GM13976 (cell line): ENCODE data around the gene FYN.

Experiments used
- DNase-seq: peaks from one replicate; pipeline ENCODE4 v3.0.0; 2012; ENCODE audit warnings: low spot score
- CTCF ChIP-seq: IDR thresholded peaks from 2 replicates; pipeline ENCODE4 v1.5.1; 2012; ENCODE audit warnings: borderline replicate concordance, mild to moderate bottlenecking; ENCODE audit not compliant: insufficient read depth; ENCODE audit errors: extremely low read depth, missing control alignments, control extremely low read depth
- in situ Hi-C: fragments of 300-500 bp; cut with MboI; formaldehyde crosslinking; loops from one replicate; pipeline ENCODE4 v1.12.0; 2022; ENCODE audit warnings: low sequenced_read_pairs, mixed read lengths, inconsistent platforms; ENCODE audit not compliant: unreplicated experiment

The FYN gene

GRCh38 chr6:111714416-111715270 lies 158.6 kb downstream of the FYN start:
- in situ Hi-C loops = no loop called here
- TF ChIP-seq CTCF = no peak
- no peak for DNase-seq

GRCh38 chr6:111713811-111714210 lies 159.4 kb downstream of the FYN start:
- DNase-seq = no peak
- in situ Hi-C loops = no loop called here
- TF ChIP-seq CTCF = no peak

GRCh38 chr6:111713236-111713635 lies 160.0 kb downstream of the FYN start:
- no peak for DNase-seq
- in situ Hi-C loops = no loop called here
- TF ChIP-seq CTCF = no peak

DNA sequence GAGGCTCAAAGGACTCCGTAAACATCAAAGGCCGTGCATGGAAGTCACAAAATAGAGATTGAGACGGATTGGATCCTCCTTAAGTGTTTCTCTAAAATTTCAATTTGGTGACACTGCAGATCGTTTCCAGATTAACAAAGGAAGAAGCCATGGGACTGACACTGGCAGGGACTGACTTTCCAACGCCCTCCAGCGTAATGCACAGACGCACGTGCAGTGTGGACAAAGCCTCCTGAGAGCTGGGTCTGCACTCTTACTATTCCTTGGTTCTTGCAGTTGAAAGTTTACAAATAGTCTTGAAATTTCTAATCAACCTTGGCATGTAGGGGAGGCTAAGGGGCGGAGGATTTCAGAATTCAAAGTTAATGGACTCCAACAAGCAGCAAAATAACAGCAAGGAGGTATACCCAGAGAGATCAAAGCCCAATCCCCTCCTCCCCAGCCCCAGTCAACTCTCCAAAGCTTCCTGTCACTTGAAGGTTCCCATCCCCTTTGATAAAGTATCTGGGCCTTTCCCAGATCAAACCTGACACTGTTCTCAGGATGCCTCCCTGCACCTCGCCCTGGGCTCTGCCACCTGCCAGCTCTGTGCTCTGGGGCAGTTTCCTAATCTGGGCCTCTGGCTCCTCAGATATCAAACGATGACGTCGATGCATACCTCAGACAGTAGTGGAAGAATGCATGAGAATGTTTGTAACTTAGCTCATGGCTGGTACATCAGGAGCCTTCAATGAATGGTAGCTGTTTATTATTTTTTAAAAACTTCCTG lies 161.1 kb downstream of the FYN start:
- DNase-seq = no peak
- in situ Hi-C loops = no loop called here

DNA sequence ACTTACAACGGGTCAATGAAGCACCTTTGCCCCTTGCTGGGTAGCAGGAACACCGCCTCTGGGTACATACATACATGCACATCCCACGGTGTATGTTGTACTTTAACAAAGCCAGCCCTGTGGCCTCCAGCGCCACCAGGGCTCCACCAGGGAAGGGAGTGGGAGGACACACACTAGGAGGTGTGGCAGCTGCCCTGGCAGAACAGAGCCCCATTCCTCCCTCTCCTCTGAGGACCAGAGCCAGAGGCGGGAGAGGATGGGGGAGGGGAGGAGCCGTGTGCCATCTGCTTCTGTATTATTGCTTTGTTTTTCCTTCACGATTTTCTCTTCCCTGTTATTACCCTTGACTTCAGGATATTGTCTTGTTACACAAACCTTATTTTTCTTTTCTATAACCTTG lies 161.8 kb downstream of the FYN start:
- in situ Hi-C loops = no loop called here
- no peak for DNase-seq
- TF ChIP-seq CTCF = no peak

More for the DNA sequence above, 161.1 kb downstream of the FYN start:
- TF ChIP-seq CTCF = no peak

- TF ChIP-seq CTCF = no peak
- in situ Hi-C loops = no loop called here
- no peak for DNase-seq
These were observed 162.3 kb downstream of the FYN start for GRCh38 chr6:111710911-111711310.
